Nephron progenitor cell (in vitro differentiated cells): Measurements from ENCODE around the gene TMEM107.
"Not testable (repeated sequence)": the region's sequence is repeated elsewhere in the genome, so short reads cannot be mapped to it uniquely, and the experiment has no call there.

ENCODE experiments used
- DNase-seq: peaks from one replicate; pipeline ENCODE4 v3.0.0; 2021
- H3K27ac Mint-ChIP-seq: 2 replicates; pipeline ENCODE4 v1.8.0; 2021; ENCODE audit warnings: mild to moderate bottlenecking, moderate library complexity, mixed read lengths
- H3K27me3 Mint-ChIP-seq: 2 replicates; pipeline ENCODE4 v1.8.0; 2021; ENCODE audit warnings: mild to moderate bottlenecking, low read depth, mixed read lengths; ENCODE audit not compliant: poor library complexity
- H3K36me3 Mint-ChIP-seq: 2 replicates; pipeline ENCODE4 v1.8.0; 2021; ENCODE audit warnings: low read depth, mixed read lengths
- H3K4me1 Mint-ChIP-seq: 2 replicates; pipeline ENCODE4 v1.8.0; 2021; ENCODE audit warnings: mixed read lengths
- H3K4me3 Mint-ChIP-seq: 2 replicates; pipeline ENCODE4 v1.8.0; 2021; ENCODE audit warnings: mild to moderate bottlenecking, moderate library complexity, mixed read lengths
- H3K9me3 Mint-ChIP-seq: 2 replicates; pipeline ENCODE4 v1.8.0; 2021; ENCODE audit warnings: mild to moderate bottlenecking, moderate library complexity, mixed read lengths
- CTCF ChIP-seq: fragments of 200-600 bp; sonication (generic); IDR thresholded peaks from 2 replicates; pipeline ENCODE4 v1.5.0; 2021; ENCODE audit warnings: antibody characterized with exemption

Gene TMEM107

GRCh38 chr17:8221663-8222379 is 45.6 kb upstream of the TMEM107 start:
- TF ChIP-seq CTCF = no peak
- DNase-seq = peak; percentile 93
- Mint-ChIP-seq H3K4me3 (peak overlapping the region; percentile 99), H3K4me1 (peaks cover 35% of the 10 kb centered on the region), H3K36me3 (no peaks in the 10 kb centered on the region), H3K27ac (peak overlapping the region; percentile 99), H3K9me3 (peaks cover 6% of the 10 kb centered on the region), H3K27me3 (peaks cover 31% of the 10 kb centered on the region)

GRCh38 chr17:8220783-8221662 is 44.8 kb upstream of the TMEM107 start:
- Mint-ChIP-seq H3K4me1 (peaks cover 30% of the 10 kb centered on the region), H3K4me3 (peak overlapping the region; percentile 99), H3K36me3 (no peaks in the 10 kb centered on the region), H3K27me3 (peaks cover 24% of the 10 kb centered on the region), H3K27ac (peak overlapping the region; percentile 99), H3K9me3 (peaks cover 3% of the 10 kb centered on the region)
- no peak for TF ChIP-seq CTCF
- DNase-seq = peak; percentile 92

GRCh38 chr17:8214000-8214399 is 37.8 kb upstream of the TMEM107 start:
- H3K36me3 Mint-ChIP-seq, H3K4me3 Mint-ChIP-seq, H3K9me3 Mint-ChIP-seq, DNase-seq, H3K27ac Mint-ChIP-seq: not testable (repeated sequence)
- H3K4me1 Mint-ChIP-seq = peaks cover 32% of the 10 kb centered on the region
- H3K27me3 Mint-ChIP-seq = peaks cover 15% of the 10 kb centered on the region

- Mint-ChIP-seq H3K27ac (no peak overlapping the region), H3K4me3 (no peak overlapping the region), H3K9me3 (no peaks in the 10 kb centered on the region), H3K27me3 (peaks cover 13% of the 10 kb centered on the region), H3K36me3 (peaks cover 4% of the 10 kb centered on the region), H3K4me1 (peaks cover 33% of the 10 kb centered on the region)
- no peak for TF ChIP-seq CTCF
- DNase-seq = no peak
These were observed 36.4 kb upstream of the TMEM107 start for GRCh38 chr17:8212312-8213180.

- no peak for DNase-seq
- Mint-ChIP-seq H3K27me3 (peaks cover 17% of the 10 kb centered on the region), H3K9me3 (no peaks in the 10 kb centered on the region), H3K4me3 (peak overlapping the region; percentile 93), H3K27ac (peak overlapping the region; percentile 95), H3K36me3 (peaks cover 18% of the 10 kb centered on the region), H3K4me1 (peaks cover 44% of the 10 kb centered on the region)
- no peak for TF ChIP-seq CTCF
These were observed 34.7 kb upstream of the TMEM107 start for GRCh38 chr17:8210761-8211458.
